CD8-positive, alpha-beta memory T cell (primary cell): ENCODE measurements around the gene CYP46A1. TPM values are rescaled to one million over a fixed set of nuclear protein-coding genes. Genes with fewer than 3 reads are reported as not detected.

Experiments
- CTCF ChIA-PET: fragments of 350-600 bp; sonication (Branson Sonifier 250); formaldehyde crosslinking; loops from one replicate; lab custom pipeline; 2021; ENCODE audit warnings: antibody characterized with exemption; lab: Charles Lee
- POLR2A ChIA-PET: fragments of 350-600 bp; sonication (Branson Sonifier 250); formaldehyde crosslinking; loops from one replicate; lab custom pipeline; 2021; ENCODE audit warnings: antibody characterized with exemption; lab: Charles Lee
- DNase-seq, 5 donors: peaks; one replicate each; pipeline versions ENCODE4 v3.0.0 to v3.0.0-alpha.2; 2020 to 2022; ENCODE audit warnings: mixed read lengths in 1 of 5
- H3K27ac ChIP-seq: one replicate; pipeline ENCODE4 v1.7.0; 2013; ENCODE audit warnings: low read depth, mild to moderate bottlenecking, low read length, moderate library complexity
- H3K27me3 ChIP-seq: 2 replicates; pipeline ENCODE4 v1.7.0; 2013; ENCODE audit warnings: low read length, mild to moderate bottlenecking; ENCODE audit not compliant: insufficient read depth, poor library complexity, severe bottlenecking
- H3K36me3 ChIP-seq: 2 replicates; pipeline ENCODE4 v1.7.0; 2013; ENCODE audit warnings: mild to moderate bottlenecking, low read length, moderate library complexity; ENCODE audit not compliant: insufficient read depth
- H3K4me1 ChIP-seq: 2 replicates; pipeline ENCODE4 v1.7.0; 2013; ENCODE audit warnings: mild to moderate bottlenecking, low read length, moderate library complexity; ENCODE audit not compliant: insufficient read depth
- H3K4me3 ChIP-seq: 2 replicates; pipeline ENCODE4 v1.7.0; 2013; ENCODE audit warnings: mild to moderate bottlenecking, low read length
- H3K9me3 ChIP-seq: 2 replicates; pipeline ENCODE4 v1.7.0; 2013; ENCODE audit warnings: mild to moderate bottlenecking, low read length
- H3K27ac Mint-ChIP-seq, 8 donors: one replicate each; pipeline ENCODE4 v1.8.0; 2020 to 2021; ENCODE audit warnings: mixed read lengths in 8 of 8, mild to moderate bottlenecking in 6 of 8, inconsistent platforms in 3 of 8, moderate library complexity in 3 of 8
- H3K27me3 Mint-ChIP-seq, 2 donors: one replicate each; pipeline ENCODE4 v1.8.0; 2020 to 2021; ENCODE audit warnings: mixed read lengths in 2 of 2, mild to moderate bottlenecking in 1 of 2, moderate library complexity in 1 of 2
- H3K36me3 Mint-ChIP-seq, 3 donors: one replicate each; pipeline ENCODE4 v1.8.0; 2020 to 2021; ENCODE audit warnings: mixed read lengths in 3 of 3, inconsistent platforms in 1 of 3, mild to moderate bottlenecking in 1 of 3
- H3K4me1 Mint-ChIP-seq, 3 donors: one replicate each; pipeline ENCODE4 v1.8.0; 2020 to 2021; ENCODE audit warnings: mixed read lengths in 3 of 3, inconsistent platforms in 1 of 3, mild to moderate bottlenecking in 1 of 3
- H3K4me3 Mint-ChIP-seq, 7 donors: one replicate each; pipeline ENCODE4 v1.8.0; 2020 to 2021; ENCODE audit warnings: mixed read lengths in 7 of 7, mild to moderate bottlenecking in 6 of 7, moderate library complexity in 4 of 7, inconsistent platforms in 2 of 7
- H3K9me3 Mint-ChIP-seq, 5 donors: one replicate each; pipeline ENCODE4 v1.8.0; 2020 to 2022; ENCODE audit warnings: mixed read lengths in 5 of 5, mild to moderate bottlenecking in 3 of 5, moderate library complexity in 2 of 5, inconsistent platforms in 1 of 5
- polyA plus RNA-seq: library from polyadenylated mRNA; unstranded; fragments of 300-500 nt; fragmentation: Illumina TruSeq; gene quantifications from one replicate; pipeline ENCODE4 v1.2.3, GENCODE V29; 2021
- total RNA-seq, 2 experiments: library from RNA; stranded (reverse); gene quantifications; one replicate each; pipeline ENCODE4 v1.2.3, GENCODE V29; 2021

CYP46A1 gene
- total and polyA plus RNA-seq, 3 experiments from 2014 or later: 0.07 to 0.20 TPM; not detected in 1

DNA sequence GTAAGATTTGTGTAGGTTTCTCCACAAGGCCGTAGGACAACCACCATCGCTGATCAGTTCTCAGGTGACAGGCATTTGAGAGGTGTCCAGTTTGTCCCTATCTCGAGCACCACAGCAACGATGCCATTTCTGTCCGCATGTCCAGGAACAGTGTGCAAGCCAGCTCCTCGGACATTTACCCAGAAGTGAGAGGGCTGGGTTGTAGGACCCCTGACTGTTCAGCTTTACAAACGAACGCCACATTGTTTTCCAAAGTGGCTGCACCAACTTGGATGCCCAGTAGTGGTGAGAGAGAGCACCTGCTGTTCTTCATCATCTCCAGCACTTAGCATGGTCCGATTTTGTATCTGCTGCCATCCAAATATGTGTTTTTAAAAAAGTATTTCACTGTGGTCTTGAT, 38.6 kb downstream of the CYP46A1 start:
- Histone ChIP-seq H3K36me3 (no peaks in the 10 kb centered on the region), H3K27me3 (no peaks in the 10 kb centered on the region), H3K9me3 (no peaks in the 10 kb centered on the region), H3K4me3 (no peak overlapping the region), H3K4me1 (no peaks in the 10 kb centered on the region), H3K27ac (no peak overlapping the region)
- H3K36me3 Mint-ChIP-seq: no peaks in the 10 kb centered on the region
- ChIA-PET POLR2A (no interaction called here), CTCF (interaction anchor here (1.3 kb wide), 1 partner anchor 224 kb away, joined by 3 read pairs; no protein-coding TSS in a partner anchor)
- H3K4me3 Mint-ChIP-seq: no peak overlapping the region
- peaks cover 4 to 22% of the 10 kb centered on the region in 2 donors for H3K27me3 Mint-ChIP-seq
- H3K9me3 Mint-ChIP-seq: no peaks in the 10 kb centered on the region
- no peaks in the 10 kb centered on the region for H3K4me1 Mint-ChIP-seq
- DNase-seq: peak in 1 of 5 donors; percentile 7
- H3K27ac Mint-ChIP-seq: peak overlapping the region in 1 of 8 donors; percentile 85

DNA sequence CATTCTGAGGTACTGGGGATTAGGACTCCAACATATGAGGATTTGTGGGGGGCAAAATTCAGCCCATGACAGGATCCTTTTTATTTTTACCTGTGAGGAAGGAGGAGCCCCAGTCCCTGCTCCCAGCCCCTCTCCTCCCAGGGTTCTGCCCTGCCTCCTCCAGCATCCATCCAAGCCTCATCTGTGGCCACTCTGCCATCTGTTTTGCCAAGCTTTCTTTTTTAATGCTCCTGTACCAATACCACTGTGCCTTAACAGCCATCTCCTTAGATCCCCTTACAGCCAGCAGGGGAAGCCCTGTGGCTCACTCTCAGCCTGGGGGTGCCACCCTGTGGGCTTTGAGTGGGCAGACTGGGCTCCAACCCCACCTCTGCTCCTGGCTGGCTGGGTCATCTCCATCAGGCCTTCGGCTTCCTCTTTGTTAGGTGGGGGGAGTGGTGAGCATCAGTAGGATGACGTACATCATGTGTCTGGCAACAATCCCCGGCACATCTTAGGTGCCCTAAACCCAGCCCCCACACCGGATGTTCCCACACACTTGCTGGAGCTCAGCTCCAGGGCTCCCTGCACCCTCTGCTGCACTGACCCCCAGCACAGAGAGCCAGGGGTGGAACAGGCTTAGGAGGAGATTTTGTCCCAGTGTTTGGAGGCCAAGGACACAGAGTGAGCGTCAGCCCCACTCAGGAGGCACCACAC, 40.2 kb downstream of the CYP46A1 start:
- Mint-ChIP-seq H3K27me3 (peaks cover 8 to 33% of the 10 kb centered on the region in 2 donors), H3K4me1 (no peaks in the 10 kb centered on the region), H3K36me3 (no peaks in the 10 kb centered on the region), H3K4me3 (no peak overlapping the region), H3K9me3 (no peaks in the 10 kb centered on the region), H3K27ac (no peak overlapping the region)
- Histone ChIP-seq H3K9me3 (no peaks in the 10 kb centered on the region), H3K27me3 (no peaks in the 10 kb centered on the region), H3K4me3 (no peak overlapping the region), H3K27ac (no peak overlapping the region), H3K36me3 (no peaks in the 10 kb centered on the region), H3K4me1 (no peaks in the 10 kb centered on the region)
- POLR2A ChIA-PET: no interaction called here
- peak in 1 of 5 donors; percentile 11 for DNase-seq
- CTCF ChIA-PET: no interaction called here

DNA sequence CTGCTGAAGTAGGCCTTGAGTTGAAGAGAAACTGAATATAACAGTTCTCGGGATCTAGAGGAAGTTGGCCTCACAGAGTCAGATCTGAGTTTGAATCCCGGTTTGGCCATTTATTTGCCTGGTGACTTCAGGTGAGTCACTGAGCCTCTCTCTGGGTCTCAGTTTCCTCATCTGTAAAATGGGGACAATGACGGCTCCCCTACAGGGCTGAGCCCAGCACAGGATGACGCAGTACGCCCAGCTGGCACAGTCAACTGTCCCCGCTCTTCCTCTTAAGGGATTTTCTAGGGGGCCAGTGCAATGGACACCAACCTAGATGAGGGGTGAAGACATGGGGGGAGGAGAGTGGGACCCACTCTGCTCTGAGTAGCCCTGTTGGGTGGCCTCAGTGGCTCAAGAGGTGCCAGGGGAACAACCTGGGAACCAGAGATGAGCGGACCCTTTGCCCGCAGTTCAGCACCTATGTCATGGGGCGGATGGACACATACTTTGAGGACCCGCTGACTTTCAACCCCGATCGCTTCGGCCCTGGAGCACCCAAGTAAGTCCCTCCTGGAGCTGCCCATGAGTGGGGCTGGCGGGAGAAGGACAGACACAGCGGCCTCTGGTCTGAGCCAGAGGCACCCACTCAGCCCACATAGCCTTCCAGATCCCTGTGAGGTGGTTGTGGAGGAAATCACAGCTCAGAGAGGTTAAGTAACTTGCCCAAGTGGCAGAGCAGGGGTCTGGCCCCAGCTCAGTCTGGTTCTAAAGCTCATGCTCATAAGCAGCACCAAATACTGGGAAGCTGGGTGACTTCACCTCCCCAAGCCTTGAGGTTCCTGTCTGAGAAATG, 41.1 kb downstream of the CYP46A1 start:
- no peaks in the 10 kb centered on the region for H3K9me3 Mint-ChIP-seq
- no peaks in the 10 kb centered on the region for H3K36me3 Mint-ChIP-seq
- CTCF ChIA-PET: no interaction called here
- POLR2A ChIA-PET: no interaction called here
- H3K4me3 ChIP-seq: no peak overlapping the region
- H3K27me3 ChIP-seq: no peaks in the 10 kb centered on the region
- no peaks in the 10 kb centered on the region for H3K4me1 ChIP-seq
- no peaks in the 10 kb centered on the region for H3K36me3 ChIP-seq
- H3K9me3 ChIP-seq: no peaks in the 10 kb centered on the region
- DNase-seq: peak in 1 of 5 donors; percentile 22
- peaks cover 9 to 36% of the 10 kb centered on the region in 2 donors for H3K27me3 Mint-ChIP-seq
- H3K4me3 Mint-ChIP-seq: peak overlapping the region in 1 of 7 donors; percentile 27
- no peak overlapping the region for H3K27ac ChIP-seq
- H3K4me1 Mint-ChIP-seq: no peaks in the 10 kb centered on the region
- H3K27ac Mint-ChIP-seq: no peak overlapping the region

DNA sequence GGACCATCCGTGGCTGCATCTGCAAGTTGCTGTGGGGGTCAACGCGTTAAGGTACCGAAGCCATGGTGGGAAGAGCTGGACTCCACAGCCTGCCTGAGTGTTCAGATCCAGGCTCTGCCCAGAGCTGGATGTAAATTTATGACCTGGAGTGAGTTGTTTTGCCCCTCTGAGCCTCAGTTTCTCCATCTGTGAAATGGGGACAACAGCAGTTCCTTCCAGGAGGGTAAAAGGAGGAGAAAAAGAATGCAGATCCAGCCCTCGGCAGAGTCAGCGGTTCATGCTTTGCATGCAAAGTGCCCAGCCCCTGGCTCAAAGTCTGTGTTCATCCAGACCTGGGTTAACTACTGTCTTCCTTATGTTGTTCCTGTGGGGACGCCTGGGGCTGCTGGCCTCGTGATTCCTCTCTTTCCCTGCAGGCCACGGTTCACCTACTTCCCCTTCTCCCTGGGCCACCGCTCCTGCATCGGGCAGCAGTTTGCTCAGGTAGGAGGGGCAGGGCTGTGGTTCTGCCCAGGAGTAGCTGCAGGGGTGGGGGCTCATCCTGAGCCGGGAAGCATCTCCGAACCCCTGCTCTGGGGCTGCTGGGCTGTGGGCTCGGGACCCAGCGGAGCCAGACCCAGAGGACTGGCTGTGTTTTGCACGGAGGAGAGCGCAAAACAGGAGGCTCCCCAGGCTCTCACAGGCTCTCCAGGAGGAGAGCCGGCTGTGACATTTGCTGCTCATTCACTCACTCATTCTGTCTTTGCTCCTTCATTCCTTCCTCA, 41.9 kb downstream of the CYP46A1 start:
- H3K4me1 ChIP-seq: no peaks in the 10 kb centered on the region
- DNase-seq: peak in 1 of 5 donors; percentile 18
- Mint-ChIP-seq H3K4me3 (peak overlapping the region in 1 of 7 donors; percentile 27), H3K4me1 (peaks cover 0 to 3% (median 2%) of the 10 kb centered on the region in 3 donors), H3K27me3 (peaks cover 13 to 39% of the 10 kb centered on the region in 2 donors), H3K27ac (no peak overlapping the region), H3K36me3 (no peaks in the 10 kb centered on the region), H3K9me3 (no peaks in the 10 kb centered on the region)
- H3K27me3 ChIP-seq: no peaks in the 10 kb centered on the region
- CTCF ChIA-PET: no interaction called here
- POLR2A ChIA-PET: no interaction called here
- H3K36me3 ChIP-seq: no peaks in the 10 kb centered on the region
- no peaks in the 10 kb centered on the region for H3K9me3 ChIP-seq
- H3K27ac ChIP-seq: no peak overlapping the region
- no peak overlapping the region for H3K4me3 ChIP-seq

DNA sequence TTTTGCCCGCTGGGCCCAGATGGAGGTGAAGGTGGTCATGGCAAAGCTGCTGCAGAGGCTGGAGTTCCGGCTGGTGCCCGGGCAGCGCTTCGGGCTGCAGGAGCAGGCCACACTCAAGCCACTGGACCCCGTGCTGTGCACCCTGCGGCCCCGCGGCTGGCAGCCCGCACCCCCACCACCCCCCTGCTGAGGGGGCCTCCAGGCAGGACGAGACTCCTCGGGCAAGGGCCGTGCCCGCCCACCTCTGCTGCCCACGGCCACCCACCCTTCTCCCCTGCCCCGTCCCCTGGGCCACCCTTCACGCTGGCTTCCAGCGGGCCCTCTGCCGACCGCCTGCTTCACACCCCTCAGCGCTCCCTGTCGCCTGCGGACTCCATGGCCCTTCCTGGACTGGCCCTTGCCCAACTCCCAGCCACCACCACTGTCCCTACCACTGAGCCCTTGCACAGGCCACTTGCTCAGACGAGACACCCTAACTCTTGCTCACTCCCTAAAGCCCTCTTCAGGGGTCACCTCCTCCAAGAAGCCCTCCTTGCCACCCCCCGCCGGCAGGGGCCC, 42.5 kb downstream of the CYP46A1 start:
- H3K27me3 Mint-ChIP-seq: peaks cover 13 to 39% of the 10 kb centered on the region in 2 donors
- CTCF ChIA-PET: no interaction called here
- Histone ChIP-seq H3K4me3 (no peak overlapping the region), H3K9me3 (no peaks in the 10 kb centered on the region), H3K27me3 (no peaks in the 10 kb centered on the region), H3K36me3 (no peaks in the 10 kb centered on the region), H3K4me1 (no peaks in the 10 kb centered on the region), H3K27ac (no peak overlapping the region)
- POLR2A ChIA-PET: no interaction called here
- no peaks in the 10 kb centered on the region for H3K9me3 Mint-ChIP-seq
- peak in 1 of 5 donors; percentile 16 for DNase-seq
- no peak overlapping the region for H3K27ac Mint-ChIP-seq
- peaks cover 0 to 3% (median 2%) of the 10 kb centered on the region in 3 donors for H3K4me1 Mint-ChIP-seq
- no peaks in the 10 kb centered on the region for H3K36me3 Mint-ChIP-seq
- H3K4me3 Mint-ChIP-seq: no peak overlapping the region

DNA sequence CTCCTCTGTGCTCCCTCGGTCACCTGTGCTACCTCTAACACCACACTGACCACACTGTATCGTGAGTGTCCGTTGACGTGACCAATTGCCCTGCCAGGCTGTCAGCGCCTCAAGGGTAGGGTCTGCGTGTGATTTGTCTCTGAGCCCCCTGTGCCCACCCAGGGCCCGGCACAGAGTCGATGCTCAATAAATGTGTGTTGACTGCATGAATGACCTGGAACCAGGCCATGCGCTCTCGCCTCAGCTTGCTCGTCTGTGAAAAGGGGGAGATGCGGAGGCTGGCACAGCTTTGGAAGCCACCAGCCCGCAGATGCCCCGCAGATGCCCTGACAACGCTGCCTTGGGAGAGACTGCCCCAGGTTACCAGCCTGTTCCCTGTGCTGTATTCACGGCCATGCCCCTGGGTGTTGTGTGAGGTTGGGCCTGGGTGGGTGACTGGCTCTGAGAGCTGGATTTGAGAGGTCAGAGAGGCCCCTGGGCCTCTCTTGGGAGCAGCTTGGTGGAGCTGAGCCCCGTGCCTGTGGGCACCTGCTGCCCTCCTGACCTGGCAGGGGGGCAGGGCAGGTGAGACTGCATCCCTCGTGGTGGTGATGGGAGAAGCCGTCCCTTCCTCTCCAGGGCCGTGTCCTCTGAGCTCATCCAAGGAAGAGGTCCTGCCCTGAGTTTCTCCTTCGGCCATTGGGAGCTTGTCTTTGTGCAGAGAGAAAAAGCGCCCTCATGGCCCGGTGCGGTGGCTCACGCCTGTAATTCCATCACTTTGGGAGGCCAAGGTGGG, 43.2 kb downstream of the CYP46A1 start:
- H3K9me3 ChIP-seq: no peaks in the 10 kb centered on the region
- peaks cover 0 to 3% (median 2%) of the 10 kb centered on the region in 3 donors for H3K4me1 Mint-ChIP-seq
- H3K9me3 Mint-ChIP-seq: no peaks in the 10 kb centered on the region
- ChIA-PET CTCF (no interaction called here), POLR2A (no interaction called here)
- H3K36me3 ChIP-seq: no peaks in the 10 kb centered on the region
- no peak overlapping the region for H3K4me3 ChIP-seq
- peaks cover 14 to 41% of the 10 kb centered on the region in 2 donors for H3K27me3 Mint-ChIP-seq
- no peak overlapping the region for H3K27ac Mint-ChIP-seq
- DNase-seq: peak in 1 of 5 donors; percentile 32
- no peak overlapping the region for H3K27ac ChIP-seq
- no peaks in the 10 kb centered on the region for H3K4me1 ChIP-seq
- H3K27me3 ChIP-seq: no peaks in the 10 kb centered on the region
- H3K4me3 Mint-ChIP-seq: no peak overlapping the region
- no peaks in the 10 kb centered on the region for H3K36me3 Mint-ChIP-seq

DNA sequence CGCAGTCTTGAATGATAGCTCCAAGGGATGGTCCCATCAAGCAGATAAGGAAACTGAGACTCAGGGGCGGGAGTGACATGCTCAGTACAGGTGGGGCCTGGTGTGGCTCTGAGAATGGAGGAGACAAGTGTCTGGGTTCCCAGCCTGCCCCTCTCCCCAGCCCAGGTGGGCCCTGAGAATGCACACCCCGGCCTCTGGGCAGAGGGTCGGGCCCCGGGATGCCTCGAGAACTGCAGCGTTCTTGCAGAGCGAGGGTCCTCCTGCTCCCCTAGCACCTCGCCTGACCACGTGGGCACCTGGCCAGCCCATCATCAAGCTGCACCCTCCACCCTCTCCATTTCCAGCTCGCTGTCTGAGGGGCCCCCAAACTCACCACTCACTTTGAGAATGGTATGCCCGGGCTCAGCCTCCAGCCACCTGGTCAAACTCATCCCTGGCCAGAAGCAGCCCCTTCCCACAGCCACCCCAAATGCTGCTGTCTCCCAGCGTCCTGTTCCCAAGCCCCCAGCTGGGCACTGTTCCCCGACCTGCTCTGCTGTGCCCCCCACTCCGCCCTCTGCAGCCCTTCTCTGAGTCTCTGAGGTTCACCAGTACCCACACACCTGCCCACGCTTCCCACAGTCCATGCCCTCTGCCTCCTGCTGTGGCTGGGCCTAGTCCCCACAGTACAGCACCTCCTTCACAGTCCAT, 44.3 kb downstream of the CYP46A1 start:
- H3K27ac Mint-ChIP-seq: no peak overlapping the region
- H3K4me1 Mint-ChIP-seq: peaks cover 0 to 3% (median 2%) of the 10 kb centered on the region in 3 donors
- H3K36me3 ChIP-seq: no peaks in the 10 kb centered on the region
- H3K36me3 Mint-ChIP-seq: no peaks in the 10 kb centered on the region
- ChIA-PET CTCF (no interaction called here), POLR2A (no interaction called here)
- H3K9me3 ChIP-seq: no peaks in the 10 kb centered on the region
- peaks cover 17 to 47% of the 10 kb centered on the region in 2 donors for H3K27me3 Mint-ChIP-seq
- H3K4me3 ChIP-seq: no peak overlapping the region
- H3K9me3 Mint-ChIP-seq: no peaks in the 10 kb centered on the region
- DNase-seq: peak in 1 of 5 donors; percentile 29
- no peak overlapping the region for H3K4me3 Mint-ChIP-seq
- H3K27me3 ChIP-seq: no peaks in the 10 kb centered on the region
- H3K4me1 ChIP-seq: no peaks in the 10 kb centered on the region
- no peak overlapping the region for H3K27ac ChIP-seq
